Measurements from ENCODE around the gene CARD6.
"Not testable (repeated sequence)": the region's sequence is repeated elsewhere in the genome, so short reads cannot be mapped to it uniquely, and the experiment has no call there.

Gene CARD6

DNA sequence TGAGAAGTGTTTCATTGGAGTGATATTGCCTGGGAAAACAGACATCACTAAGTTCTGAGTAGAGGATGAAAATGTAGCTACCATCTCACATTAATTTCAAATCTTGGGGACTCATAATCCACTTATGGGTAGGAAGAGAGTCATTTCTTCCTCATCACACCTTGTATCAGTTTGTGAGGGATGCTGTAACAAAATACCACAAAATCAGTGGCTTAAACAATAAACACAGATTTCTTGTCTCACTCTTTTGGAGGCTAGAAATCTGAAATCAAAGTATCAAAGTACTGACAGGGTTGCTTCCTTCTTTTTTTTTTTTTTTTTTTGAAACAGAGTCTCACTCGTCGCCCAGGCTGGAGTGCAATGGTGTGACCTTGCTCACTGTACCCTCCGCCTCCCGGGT, 3.4 kb downstream of the CARD6 start:
- Histone ChIP-seq H3K4me3 (ENCODE audit: low read length) (no peak overlapping the region), H3K4me1 (ENCODE audit: control insufficient read depth, insufficient read depth, low read length) (no peaks in the 10 kb centered on the region), H3K27me3 (ENCODE audit: control insufficient read depth, insufficient read depth, low read length) (no peaks in the 10 kb centered on the region), H3K36me3 (ENCODE audit: control insufficient read depth, insufficient read depth, low read length) (no peaks in the 10 kb centered on the region), H3K27ac (ENCODE audit: low read length) (no peak overlapping the region), H3K9me3 (ENCODE audit: control insufficient read depth, insufficient read depth, low read length) (no peaks in the 10 kb centered on the region)
- DNase-seq (ENCODE audit: low read depth, low spot score), result no peak
- no CpG with 5 or more reads among the region's 4 CpGs for WGBS (ENCODE audit: insufficient coverage, insufficient read length)

- Histone ChIP-seq H3K4me1 (ENCODE audit: control insufficient read depth, insufficient read depth, low read length) (no peaks in the 10 kb centered on the region), H3K27ac (ENCODE audit: low read length) (no peak overlapping the region), H3K36me3 (ENCODE audit: control insufficient read depth, insufficient read depth, low read length) (no peaks in the 10 kb centered on the region), H3K27me3 (ENCODE audit: control insufficient read depth, insufficient read depth, low read length) (no peaks in the 10 kb centered on the region), H3K4me3 (ENCODE audit: low read length) (no peak overlapping the region), H3K9me3 (ENCODE audit: control insufficient read depth, insufficient read depth, low read length) (no peaks in the 10 kb centered on the region)
- no peak for DNase-seq (ENCODE audit: low read depth, low spot score)
- no CpG with 5 or more reads among the region's 2 CpGs for WGBS (ENCODE audit: insufficient coverage, insufficient read length)
Measured at GRCh38 chr5:40846371-40846770, 5.2 kb downstream of the CARD6 start.

GRCh38 chr5:40847525-40847924, 6.4 kb downstream of the CARD6 start:
- Histone ChIP-seq H3K27me3 (ENCODE audit: control insufficient read depth, insufficient read depth, low read length) (no peaks in the 10 kb centered on the region), H3K4me3 (ENCODE audit: low read length) (no peak overlapping the region), H3K27ac (ENCODE audit: low read length) (no peak overlapping the region), H3K36me3 (ENCODE audit: control insufficient read depth, insufficient read depth, low read length) (no peaks in the 10 kb centered on the region), H3K9me3 (ENCODE audit: control insufficient read depth, insufficient read depth, low read length) (no peaks in the 10 kb centered on the region), H3K4me1 (ENCODE audit: control insufficient read depth, insufficient read depth, low read length) (no peaks in the 10 kb centered on the region)
- WGBS (ENCODE audit: insufficient coverage, insufficient read length), result no CpG with 5 or more reads among the region's 1 CpG
- no peak for DNase-seq (ENCODE audit: low read depth, low spot score)

- Histone ChIP-seq H3K9me3 (ENCODE audit: control insufficient read depth, insufficient read depth, low read length) (no peaks in the 10 kb centered on the region), H3K27me3 (ENCODE audit: control insufficient read depth, insufficient read depth, low read length) (no peaks in the 10 kb centered on the region), H3K27ac (ENCODE audit: low read length) (no peak overlapping the region), H3K36me3 (ENCODE audit: control insufficient read depth, insufficient read depth, low read length) (no peaks in the 10 kb centered on the region), H3K4me3 (ENCODE audit: low read length) (no peak overlapping the region), H3K4me1 (ENCODE audit: control insufficient read depth, insufficient read depth, low read length) (no peaks in the 10 kb centered on the region)
- DNase-seq (ENCODE audit: low read depth, low spot score), result no peak
- no CpG with 5 or more reads among the region's 4 CpGs for WGBS (ENCODE audit: insufficient coverage, insufficient read length)
Measured at GRCh38 chr5:40853632-40854192, 12.5 kb downstream of the CARD6 start.

- Histone ChIP-seq H3K27ac (ENCODE audit: low read length) (no peak overlapping the region), H3K4me3 (ENCODE audit: low read length) (no peak overlapping the region), H3K27me3 (ENCODE audit: control insufficient read depth, insufficient read depth, low read length) (no peaks in the 10 kb centered on the region), H3K9me3 (ENCODE audit: control insufficient read depth, insufficient read depth, low read length) (no peaks in the 10 kb centered on the region), H3K36me3 (ENCODE audit: control insufficient read depth, insufficient read depth, low read length) (no peaks in the 10 kb centered on the region), H3K4me1 (ENCODE audit: control insufficient read depth, insufficient read depth, low read length) (no peaks in the 10 kb centered on the region)
- no peak for DNase-seq (ENCODE audit: low read depth, low spot score)
Measured at GRCh38 chr5:40860711-40861110, 19.5 kb downstream of the CARD6 start.

DNA sequence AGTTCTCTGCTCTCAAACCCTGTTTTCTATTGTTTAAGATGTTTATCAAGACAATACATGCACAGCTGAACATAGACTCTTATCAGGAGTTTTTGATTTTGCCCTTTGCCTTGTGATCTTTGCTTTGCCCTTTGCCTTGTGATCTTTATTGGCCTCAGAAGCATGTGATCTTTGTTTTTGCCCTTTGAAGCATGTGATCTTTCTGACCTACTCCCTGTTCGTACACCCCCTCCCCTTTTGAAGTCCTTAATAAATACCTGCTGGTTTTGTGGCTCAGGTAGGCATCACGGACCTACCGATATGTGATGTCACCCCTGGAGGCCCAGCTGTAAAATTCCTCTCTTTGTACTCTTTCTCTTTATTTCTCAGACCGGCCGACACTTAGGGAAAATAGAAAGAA, 23.8 kb downstream of the CARD6 start:
- not testable (repeated sequence) for H3K4me3 ChIP-seq (ENCODE audit: low read length); H3K27ac ChIP-seq (ENCODE audit: low read length); H3K4me1 ChIP-seq (ENCODE audit: control insufficient read depth, insufficient read depth, low read length); H3K36me3 ChIP-seq (ENCODE audit: control insufficient read depth, insufficient read depth, low read length); H3K27me3 ChIP-seq (ENCODE audit: control insufficient read depth, insufficient read depth, low read length); H3K9me3 ChIP-seq (ENCODE audit: control insufficient read depth, insufficient read depth, low read length); DNase-seq (ENCODE audit: low read depth, low spot score)
- WGBS (ENCODE audit: insufficient coverage, insufficient read length), result no CpG with 5 or more reads among the region's 5 CpGs

DNA sequence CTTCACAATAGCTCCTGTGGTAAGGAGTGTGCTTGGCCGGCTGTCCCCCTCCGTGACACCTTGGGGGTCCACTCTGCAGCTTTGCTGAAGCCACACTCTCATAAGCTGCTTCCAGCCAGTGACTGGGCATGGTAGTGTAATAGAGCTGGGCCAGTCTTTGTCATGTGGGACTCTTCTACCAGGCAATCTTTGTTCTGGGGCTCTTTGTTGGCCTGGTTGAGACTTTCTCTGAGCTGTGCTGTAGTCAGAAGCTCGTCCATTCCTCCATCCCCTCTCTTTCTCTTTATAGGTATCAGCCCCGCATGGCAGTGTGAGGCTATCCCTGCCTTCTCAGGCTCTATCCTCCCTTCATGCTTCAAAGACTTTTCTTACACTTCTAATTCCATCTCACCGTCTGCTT, 25.7 kb downstream of the CARD6 start:
- no peaks in the 10 kb centered on the region for H3K36me3 ChIP-seq (ENCODE audit: control insufficient read depth, insufficient read depth, low read length)
- no peak overlapping the region for H3K27ac ChIP-seq (ENCODE audit: low read length)
- no peaks in the 10 kb centered on the region for H3K9me3 ChIP-seq (ENCODE audit: control insufficient read depth, insufficient read depth, low read length)
- WGBS (ENCODE audit: insufficient coverage, insufficient read length), result no CpG with 5 or more reads among the region's 5 CpGs
- DNase-seq (ENCODE audit: low read depth, low spot score), result no peak
- no peaks in the 10 kb centered on the region for H3K4me1 ChIP-seq (ENCODE audit: control insufficient read depth, insufficient read depth, low read length)
- no peaks in the 10 kb centered on the region for H3K27me3 ChIP-seq (ENCODE audit: control insufficient read depth, insufficient read depth, low read length)
- no peak overlapping the region for H3K4me3 ChIP-seq (ENCODE audit: low read length)

GRCh38 chr5:40869384-40869783, 28.2 kb downstream of the CARD6 start:
- Histone ChIP-seq H3K4me1 (ENCODE audit: control insufficient read depth, insufficient read depth, low read length) (no peaks in the 10 kb centered on the region), H3K27me3 (ENCODE audit: control insufficient read depth, insufficient read depth, low read length) (no peaks in the 10 kb centered on the region), H3K36me3 (ENCODE audit: control insufficient read depth, insufficient read depth, low read length) (no peaks in the 10 kb centered on the region), H3K9me3 (ENCODE audit: control insufficient read depth, insufficient read depth, low read length) (no peaks in the 10 kb centered on the region), H3K4me3 (ENCODE audit: low read length) (no peak overlapping the region), H3K27ac (ENCODE audit: low read length) (no peak overlapping the region)
- no CpG with 5 or more reads among the region's 1 CpG for WGBS (ENCODE audit: insufficient coverage, insufficient read length)
- DNase-seq (ENCODE audit: low read depth, low spot score), result no peak

- H3K9me3 ChIP-seq (ENCODE audit: control insufficient read depth, insufficient read depth, low read length), result no peaks in the 10 kb centered on the region
- DNase-seq (ENCODE audit: low read depth, low spot score), result no peak
- H3K4me1 ChIP-seq (ENCODE audit: control insufficient read depth, insufficient read depth, low read length), result no peaks in the 10 kb centered on the region
- WGBS (ENCODE audit: insufficient coverage, insufficient read length), result no CpG with 5 or more reads among the region's 4 CpGs
- H3K27me3 ChIP-seq (ENCODE audit: control insufficient read depth, insufficient read depth, low read length), result no peaks in the 10 kb centered on the region
- no peak overlapping the region for H3K4me3 ChIP-seq (ENCODE audit: low read length)
- H3K36me3 ChIP-seq (ENCODE audit: control insufficient read depth, insufficient read depth, low read length), result no peaks in the 10 kb centered on the region
- H3K27ac ChIP-seq (ENCODE audit: low read length), result no peak overlapping the region
Measured at GRCh38 chr5:40871177-40871576, 30.0 kb downstream of the CARD6 start.

DNA sequence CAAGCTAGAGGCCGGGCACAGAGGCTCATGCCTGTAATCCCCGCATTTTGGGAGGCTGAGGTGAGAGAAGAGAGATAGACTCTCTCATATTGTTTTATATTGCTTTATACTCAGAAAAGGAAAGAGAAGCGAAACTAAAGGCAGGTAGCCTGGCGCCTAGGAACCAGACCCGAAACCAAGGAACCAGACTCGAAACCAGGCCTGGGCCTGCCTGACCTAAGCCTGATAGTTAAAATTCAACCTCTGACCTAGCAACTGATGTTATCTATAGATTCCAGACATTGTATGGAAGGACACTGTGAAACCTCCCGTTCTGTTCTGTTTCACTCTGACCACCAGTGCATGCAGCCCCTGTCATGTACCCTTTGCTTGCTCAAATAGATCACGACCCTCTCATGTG, 31.1 kb downstream of the CARD6 start:
- H3K27me3 ChIP-seq (ENCODE audit: control insufficient read depth, insufficient read depth, low read length); H3K4me3 ChIP-seq (ENCODE audit: low read length); H3K36me3 ChIP-seq (ENCODE audit: control insufficient read depth, insufficient read depth, low read length); H3K4me1 ChIP-seq (ENCODE audit: control insufficient read depth, insufficient read depth, low read length); DNase-seq (ENCODE audit: low read depth, low spot score); H3K9me3 ChIP-seq (ENCODE audit: control insufficient read depth, insufficient read depth, low read length); H3K27ac ChIP-seq (ENCODE audit: low read length): not testable (repeated sequence)
- WGBS (ENCODE audit: insufficient coverage, insufficient read length), result no CpG with 5 or more reads among the region's 8 CpGs

- Histone ChIP-seq H3K27ac (ENCODE audit: low read length) (no peak overlapping the region), H3K9me3 (ENCODE audit: control insufficient read depth, insufficient read depth, low read length) (no peaks in the 10 kb centered on the region; the same call in 1 of the 2 replicates), H3K36me3 (ENCODE audit: control insufficient read depth, insufficient read depth, low read length) (no peaks in the 10 kb centered on the region), H3K27me3 (ENCODE audit: control insufficient read depth, insufficient read depth, low read length) (no peaks in the 10 kb centered on the region), H3K4me3 (ENCODE audit: low read length) (no peak overlapping the region), H3K4me1 (ENCODE audit: control insufficient read depth, insufficient read depth, low read length) (no peaks in the 10 kb centered on the region)
- WGBS (ENCODE audit: insufficient coverage, insufficient read length), result no CpG with 5 or more reads among the region's 3 CpGs
- DNase-seq (ENCODE audit: low read depth, low spot score), result no peak
Measured at GRCh38 chr5:40873286-40873880, 32.2 kb downstream of the CARD6 start.
